Measurements from ENCODE around the gene UPK1A.

- peak; percentile 75 for TF ChIP-seq POLR2AphosphoS5 (IDR thresholded peaks at IDR 0.05; ENCODE audit: low read depth, low read length)
- TF ChIP-seq SPI1 (IDR thresholded peaks at IDR 0.05; ENCODE audit: low read depth, low read length): peak; percentile 83
- TF ChIP-seq POLR2A (IDR thresholded peaks at IDR 0.05; ENCODE audit: low read depth, low read length): peak; percentile 84
- TF ChIP-seq TAF1 (IDR thresholded peaks at IDR 0.05; ENCODE audit: low read depth, low read length): peak; percentile 84
- TF ChIP-seq POU2F2 (IDR thresholded peaks at IDR 0.05; ENCODE audit: low read depth, low read length): peak; percentile 82
Observed at GRCh38 chr19:35712567-35713505, 46.5 kb downstream of the UPK1A start.
